SU-DHL-6 (cell line): Measurements from ENCODE around the gene ADGRB3.

Source experiments
- H2AFZ ChIP-seq: fragments of 200-600 bp; sonication (generic); 2 replicates; pipeline ENCODE4 v1.6.1; 2014; ENCODE audit warnings: low read depth, mild to moderate bottlenecking, moderate library complexity, mixed read lengths, antibody characterized with exemption, low read length; ENCODE audit not compliant: severe bottlenecking
- H3F3A ChIP-seq: fragments of 200-600 bp; shearing (Covaris generic); 2 replicates; pipeline ENCODE4 v1.6.0; 2016; ENCODE audit warnings: antibody characterized with exemption, mild to moderate bottlenecking; ENCODE audit not compliant: insufficient read depth
- H3K27ac ChIP-seq: fragments of 200-600 bp; sonication (generic); 2 replicates; pipeline ENCODE4 v1.5.1; 2016; ENCODE audit warnings: low read depth, mild to moderate bottlenecking, low read length, moderate library complexity, mixed read lengths
- H3K27me3 ChIP-seq: fragments of 200-600 bp; sonication (generic), shearing (Covaris generic); 2 replicates; pipeline ENCODE4 v1.6.0; 2014; ENCODE audit warnings: mild to moderate bottlenecking, low read length
- H3K36me3 ChIP-seq: fragments of 200-600 bp; sonication (generic); 2 replicates; pipeline ENCODE4 v1.6.1; 2014; ENCODE audit warnings: mild to moderate bottlenecking, low read length, mixed read lengths
- H3K4me2 ChIP-seq: fragments of 300-600, 200-600 bp; shearing (Covaris generic), sonication (generic); 2 replicates; pipeline ENCODE4 v1.6.0; 2014; ENCODE audit warnings: low read length, low read depth, mild to moderate bottlenecking; ENCODE audit not compliant: poor library complexity, severe bottlenecking
- H3K4me3 ChIP-seq: fragments of 200-600 bp; sonication (generic); 2 replicates; pipeline ENCODE4 v1.5.1; 2014; ENCODE audit warnings: antibody characterized with exemption, low read length, mild to moderate bottlenecking, mixed read lengths; ENCODE audit not compliant: insufficient read depth, poor library complexity, severe bottlenecking
- H3K79me2 ChIP-seq: fragments of 200-600 bp; sonication (generic); 2 replicates; pipeline ENCODE4 v1.6.1; 2014; ENCODE audit warnings: mild to moderate bottlenecking, low read length, moderate library complexity; ENCODE audit not compliant: insufficient read depth
- H3K9ac ChIP-seq: fragments of 200-600 bp; sonication (generic); 2 replicates; pipeline ENCODE4 v1.7.0; 2014; ENCODE audit warnings: mild to moderate bottlenecking, low read length
- H3K9me2 ChIP-seq: fragments of 200-600 bp; sonication (generic); replicated peaks from 2 replicates; pipeline ENCODE4 v1.6.1; 2014; ENCODE audit warnings: low read length; ENCODE audit not compliant: insufficient read depth
- H3K9me3 ChIP-seq: fragments of 200-600 bp; sonication (generic); 2 replicates; pipeline ENCODE4 v1.6.1; 2014; ENCODE audit warnings: low read length, mixed read lengths; ENCODE audit not compliant: insufficient read depth
- H4K20me1 ChIP-seq: fragments of 200-600 bp; sonication (generic); 2 replicates; pipeline ENCODE4 v1.6.1; 2014; ENCODE audit warnings: low read depth, mild to moderate bottlenecking, antibody characterized with exemption, low read length, moderate library complexity, mixed read lengths
- EZH2phosphoT487 ChIP-seq: fragments of 200-600 bp; sonication (generic), shearing (Covaris generic); conservative IDR thresholded peaks from 2 replicates; pipeline ENCODE4 v1.6.1; 2018; ENCODE audit warnings: mild to moderate bottlenecking, antibody characterized with exemption, low read length, moderate library complexity, mixed read lengths
- TF ChIP-seq, protein P1 (sequence below): fragments of 200-600 bp; sonication (generic); IDR thresholded peaks from one replicate; pipeline ENCODE4 v1.5.1; 2017; ENCODE audit warnings: antibody characterized with exemption, mild to moderate bottlenecking, low read length, moderate library complexity; ENCODE audit not compliant: insufficient read depth, poor library complexity, severe bottlenecking

The ADGRB3 gene

GRCh38 chr6:69096681-69097080 lies 461.6 kb downstream of the ADGRB3 start:
- no peak overlapping the region for H3K9ac ChIP-seq
- no peaks in the 10 kb centered on the region for H3K27me3 ChIP-seq
- no peaks in the 10 kb centered on the region for H3K9me3 ChIP-seq
- no peaks in the 10 kb centered on the region for H3K36me3 ChIP-seq
- no peaks in the 10 kb centered on the region for H3F3A ChIP-seq
- no peak overlapping the region for H3K4me2 ChIP-seq
- H4K20me1 ChIP-seq = no peaks in the 10 kb centered on the region
- no peak overlapping the region for H2AFZ ChIP-seq
- H3K9me2 ChIP-seq = no peaks in the 10 kb centered on the region
- no peak overlapping the region for H3K27ac ChIP-seq
- TF ChIP-seq, protein P1, sequence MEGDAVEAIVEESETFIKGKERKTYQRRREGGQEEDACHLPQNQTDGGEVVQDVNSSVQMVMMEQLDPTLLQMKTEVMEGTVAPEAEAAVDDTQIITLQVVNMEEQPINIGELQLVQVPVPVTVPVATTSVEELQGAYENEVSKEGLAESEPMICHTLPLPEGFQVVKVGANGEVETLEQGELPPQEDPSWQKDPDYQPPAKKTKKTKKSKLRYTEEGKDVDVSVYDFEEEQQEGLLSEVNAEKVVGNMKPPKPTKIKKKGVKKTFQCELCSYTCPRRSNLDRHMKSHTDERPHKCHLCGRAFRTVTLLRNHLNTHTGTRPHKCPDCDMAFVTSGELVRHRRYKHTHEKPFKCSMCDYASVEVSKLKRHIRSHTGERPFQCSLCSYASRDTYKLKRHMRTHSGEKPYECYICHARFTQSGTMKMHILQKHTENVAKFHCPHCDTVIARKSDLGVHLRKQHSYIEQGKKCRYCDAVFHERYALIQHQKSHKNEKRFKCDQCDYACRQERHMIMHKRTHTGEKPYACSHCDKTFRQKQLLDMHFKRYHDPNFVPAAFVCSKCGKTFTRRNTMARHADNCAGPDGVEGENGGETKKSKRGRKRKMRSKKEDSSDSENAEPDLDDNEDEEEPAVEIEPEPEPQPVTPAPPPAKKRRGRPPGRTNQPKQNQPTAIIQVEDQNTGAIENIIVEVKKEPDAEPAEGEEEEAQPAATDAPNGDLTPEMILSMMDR = no peak
- no peak for TF ChIP-seq EZH2phosphoT487
- no peaks in the 10 kb centered on the region for H3K79me2 ChIP-seq
- no peak overlapping the region for H3K4me3 ChIP-seq

DNA sequence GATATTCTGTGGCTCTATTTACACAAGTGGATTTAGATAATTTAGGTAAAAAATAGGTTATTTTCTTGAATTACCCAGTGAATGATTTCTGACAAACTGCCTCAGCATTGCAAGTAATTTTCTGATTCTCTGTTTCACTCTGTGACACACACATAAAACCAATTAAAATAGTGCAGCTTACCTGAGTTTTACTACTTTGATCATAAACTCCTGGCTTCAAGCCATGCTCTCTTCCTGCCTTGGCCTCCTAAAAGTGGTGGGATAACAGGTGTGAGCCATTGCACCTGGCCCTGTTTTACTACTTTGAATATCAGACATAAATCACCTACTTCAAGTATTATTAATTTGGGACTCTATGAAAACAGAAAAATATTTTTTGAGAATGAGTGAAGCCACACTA lies 462.9 kb downstream of the ADGRB3 start:
- H2AFZ ChIP-seq = no peak overlapping the region
- H3K27ac ChIP-seq = no peak overlapping the region
- no peaks in the 10 kb centered on the region for H3K36me3 ChIP-seq
- H3K9ac ChIP-seq = no peak overlapping the region
- no peak overlapping the region for H3K4me2 ChIP-seq
- H3F3A ChIP-seq = no peaks in the 10 kb centered on the region
- no peaks in the 10 kb centered on the region for H3K9me3 ChIP-seq
- no peaks in the 10 kb centered on the region for H4K20me1 ChIP-seq
- H3K79me2 ChIP-seq = no peaks in the 10 kb centered on the region
- no peaks in the 10 kb centered on the region for H3K9me2 ChIP-seq
- TF ChIP-seq EZH2phosphoT487 = no peak
- TF ChIP-seq, protein P1 = no peak
- H3K4me3 ChIP-seq = no peak overlapping the region
- no peaks in the 10 kb centered on the region for H3K27me3 ChIP-seq

DNA sequence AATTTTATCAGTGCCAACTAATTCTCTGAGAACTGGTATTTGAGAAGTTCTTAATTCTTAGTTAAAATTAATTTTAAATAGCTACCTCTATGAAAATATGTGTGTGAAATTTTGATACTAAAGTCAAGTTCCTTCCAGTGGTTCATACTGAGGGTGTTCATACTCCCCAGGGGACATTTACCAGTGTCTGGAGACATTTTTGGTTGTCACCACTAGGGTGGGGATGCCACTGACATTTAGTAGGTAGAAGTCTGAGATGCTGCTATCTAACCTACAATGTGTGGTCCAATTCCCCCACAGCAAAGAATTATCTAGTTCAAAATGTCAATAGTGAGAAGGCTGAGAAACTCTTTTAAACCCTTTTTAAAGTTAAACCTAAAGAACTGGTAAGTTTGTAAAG lies 463.8 kb downstream of the ADGRB3 start:
- Histone ChIP-seq H3K9me3 (no peaks in the 10 kb centered on the region), H3K27me3 (no peaks in the 10 kb centered on the region), H3K79me2 (no peaks in the 10 kb centered on the region), H2AFZ (no peak overlapping the region), H3K4me2 (no peak overlapping the region), H3K36me3 (no peaks in the 10 kb centered on the region), H3K9me2 (no peaks in the 10 kb centered on the region), H3F3A (no peaks in the 10 kb centered on the region), H4K20me1 (no peaks in the 10 kb centered on the region), H3K9ac (no peak overlapping the region), H3K27ac (no peak overlapping the region), H3K4me3 (no peak overlapping the region)
- no peak for TF ChIP-seq EZH2phosphoT487

- no peak overlapping the region for H3K9ac ChIP-seq
- no peaks in the 10 kb centered on the region for H3K79me2 ChIP-seq
- H3K27ac ChIP-seq = no peak overlapping the region
- H3K4me3 ChIP-seq = no peak overlapping the region
- no peak for TF ChIP-seq EZH2phosphoT487
- TF ChIP-seq, protein P1 = no peak
- H3K36me3 ChIP-seq = no peaks in the 10 kb centered on the region
- no peaks in the 10 kb centered on the region for H3K9me3 ChIP-seq
- H2AFZ ChIP-seq = no peak overlapping the region
- H3F3A ChIP-seq = no peaks in the 10 kb centered on the region
- H3K9me2 ChIP-seq = no peaks in the 10 kb centered on the region
- no peaks in the 10 kb centered on the region for H3K27me3 ChIP-seq
- no peak overlapping the region for H3K4me2 ChIP-seq
- H4K20me1 ChIP-seq = no peaks in the 10 kb centered on the region
Measured at GRCh38 chr6:69100772-69101171, 465.7 kb downstream of the ADGRB3 start.
